Heart right ventricle (tissue), 16 donors: ENCODE measurements around the gene SLC22A2. TPM values are rescaled to one million over a fixed set of nuclear protein-coding genes. Genes with fewer than 3 reads are reported as not detected.
"Not testable (repeated sequence)": the region's sequence is repeated elsewhere in the genome, so short reads cannot be mapped to it uniquely, and the experiment has no call there.

Source experiments
- ATAC-seq, 8 donors: fragments of 200-7000 bp; cut with Tn5 transposase; one replicate each; pipeline ENCODE4 v1.9.1; 2020; ENCODE audit warnings: mild to moderate bottlenecking in 8 of 8, moderate library complexity in 8 of 8, moderate number of reproducible peaks in 1 of 8
- DNase-seq, 2 donors: peaks; one replicate each; pipeline ENCODE4 v3.0.0-alpha.2; 2020
- H3K27ac ChIP-seq, 10 donors: fragments of 200-600 bp; sonication (generic) in 2 of 10; one replicate each; pipeline versions ENCODE4 v1.5.0 to v1.8.0; 2020 to 2022; ENCODE audit warnings: mild to moderate bottlenecking in 3 of 10
- H3K27me3 ChIP-seq, 7 donors: fragments of 200-600 bp; one replicate each; pipeline ENCODE4 v1.8.0; 2021 to 2022; ENCODE audit warnings: mild to moderate bottlenecking in 2 of 7
- H3K36me3 ChIP-seq, 9 donors: fragments of 200-600 bp; sonication (generic) in 1 of 9; one replicate each; pipeline versions ENCODE4 v1.5.0 to v1.8.0; 2020 to 2022; ENCODE audit warnings: mild to moderate bottlenecking in 2 of 9
- H3K4me1 ChIP-seq, 9 donors: fragments of 200-600 bp; sonication (generic) in 1 of 9; one replicate each; pipeline versions ENCODE4 v1.5.0 to v1.8.0; 2020 to 2022; ENCODE audit warnings: mild to moderate bottlenecking in 4 of 9
- H3K4me3 ChIP-seq, 10 donors: fragments of 200-600 bp; sonication (generic) in 2 of 10; one replicate each; pipeline versions ENCODE4 v1.5.0 to v1.8.0; 2020 to 2022; ENCODE audit warnings: mild to moderate bottlenecking in 7 of 10, moderate library complexity in 2 of 10
- H3K9me3 ChIP-seq, 11 donors: fragments of 200-600 bp in 10 of 11; sonication (generic) in 2 of 11; one replicate each; pipeline versions ENCODE4 v1.5.0 to v1.8.0; 2013 to 2022; ENCODE audit warnings: mild to moderate bottlenecking in 2 of 11, control low read depth in 1 of 11, moderate library complexity in 1 of 11
- CTCF ChIP-seq, 9 donors: fragments of 200-600 bp; sonication (generic) in 2 of 9; IDR thresholded peaks; one replicate each; pipeline versions ENCODE4 v1.5.0 to v1.8.0; 2021 to 2022; ENCODE audit warnings: antibody characterized with exemption in 9 of 9, mild to moderate bottlenecking in 5 of 9, moderate library complexity in 1 of 9
- WGBS, 2 donors: extraction: QIAGEN DNeasy Blood & Tissue Kit; methylation state at CpG; one replicate each; pipeline ENCODE4 v1.1.7; 2013; ENCODE audit warnings: inconsistent platforms in 1 of 2; 5-methylcytosine and 5-hydroxymethylcytosine counted together
- intact Hi-C, 10 donors: fragments of 100-400 bp; cut with DNase I; formaldehyde crosslinking; loops; one replicate each; pipeline versions ENCODE4 v1.11.1 to v1.14.2; 2022
- polyA plus RNA-seq, 2 donors: library from polyadenylated mRNA; stranded (reverse); fragments of 200-250 nt; gene quantifications; one replicate each; pipeline ENCODE4 v1.2.3, GENCODE V29; 2013
- total RNA-seq, 10 donors: library from RNA; stranded (reverse); fragmentation: NEBNext Ultra II Directional in 3 of 10; extraction: Animal tissue kit (Norgen Biotek cat#: 25700) in 3 of 10; gene quantifications; one replicate each; pipeline versions ENCODE4 v1.2.1 to v1.2.4, GENCODE V29; 2021 to 2023
- donor health status: Arrhythmogenic right ventricular cardiomyopathy.
- donor health status: ischemic (EF 13 %, LVEDD 7.1; RV severe dilation, severe dysfunction).
- donor health status: healthy with polysubstance abuse.
- donor health status: DM: no; HTN: yes; CAD: no.
- donor health status: DM: no; HTN: no; CAD: no.
- donor health status: ischemic (EF 25% LVEDD 6.9; RV normal size, moderate dysfunction).
- donor health status: ischemic (EF 25% LVEDD 5.7; RV mildly dilated, moderate dysfunction).
- donor health status: healthy.
- donor health status: DM: yes; HTN: yes; CAD: no.
- donor health status: Ischemic cardiomyopathy.
- donor health status: ischemic (EF 35%, LVEDD 5.7; RV mildly dilated, moderate dysfunction).
- donor health status: nonischemic (EF 11% LVEDD 7.7; RV severe dilation, severe dysfunction).
- donor health status: DM: yes; HTN: yes; CAD: no.
- donor health status: PGD.
- donor health status: ischemic (EF 29% LVEDD 5.4; RV normal size, mild dysfunction).
- donor health status: nonischemic (EF 23%, LVEDD 6.1; RV moderate dilation, normal function).

SLC22A2 gene
- total and polyA plus RNA-seq, 12 donors = not detected

GRCh38 chr6:160240691-160241084 is 17.9 kb downstream of the SLC22A2 start:
- no peaks in the 10 kb centered on the region for H3K36me3 ChIP-seq
- intact Hi-C loops = no loop called here
- ATAC-seq (no peak), DNase-seq (no peak)
- no peaks in the 10 kb centered on the region for H3K4me1 ChIP-seq
- WGBS, 2 donors = 61 to 72% methylated on average over 1 of the region's 1 CpG
- peaks cover 0 to 16% (median 9%) of the 10 kb centered on the region in 11 donors for H3K9me3 ChIP-seq
- no peak overlapping the region for H3K27ac ChIP-seq
- no peaks in the 10 kb centered on the region for H3K27me3 ChIP-seq
- H3K4me3 ChIP-seq = no peak overlapping the region
- TF ChIP-seq CTCF (IDR thresholded peaks at IDR 0.05) = no peak

DNA sequence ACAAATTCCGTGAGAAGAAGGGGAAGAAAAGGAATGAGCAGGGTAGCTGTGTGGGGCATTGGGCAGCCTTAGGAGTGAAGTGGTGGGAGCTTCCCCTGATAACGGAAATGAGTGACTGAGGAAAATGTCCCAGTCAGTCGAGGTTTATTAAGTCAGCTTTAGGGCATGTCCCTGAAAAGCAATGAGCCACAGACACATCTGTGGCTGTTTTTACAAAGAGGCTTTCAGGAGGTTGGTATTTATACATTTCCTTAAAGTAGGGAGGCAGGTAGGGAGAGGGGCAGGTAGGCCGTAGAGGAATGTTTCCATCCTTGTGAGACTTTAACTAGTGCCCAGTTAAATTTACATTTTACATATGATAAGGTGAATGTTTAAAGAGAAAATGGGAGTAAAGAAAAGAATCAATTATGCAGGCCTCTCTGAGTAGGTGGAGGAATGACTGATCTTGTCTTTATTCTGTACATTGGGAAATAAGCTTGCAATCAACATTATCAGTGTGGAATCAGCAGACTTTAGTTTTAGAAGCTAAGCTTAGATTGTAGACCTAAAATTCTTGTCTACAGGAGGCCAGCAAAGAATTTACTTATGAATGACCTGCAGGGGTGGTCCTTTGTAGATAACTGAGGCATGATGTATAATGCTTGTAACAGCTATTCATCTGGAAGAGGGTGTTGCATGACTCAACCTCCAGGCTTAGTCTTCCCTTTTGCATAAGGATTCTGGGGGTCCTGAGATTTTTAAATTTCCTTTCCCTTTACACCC is 18.5 kb downstream of the SLC22A2 start:
- Histone ChIP-seq H3K36me3 (no peaks in the 10 kb centered on the region), H3K9me3 (peaks cover 0 to 19% (median 11%) of the 10 kb centered on the region in 11 donors), H3K27me3 (no peaks in the 10 kb centered on the region), H3K27ac (no peak overlapping the region), H3K4me3 (no peak overlapping the region), H3K4me1 (no peaks in the 10 kb centered on the region)
- intact Hi-C loops = no loop called here
- no peak for DNase-seq
- no peak for TF ChIP-seq CTCF (IDR thresholded peaks at IDR 0.05)
- WGBS, 2 donors = 59 to 74% methylated on average over 4 of the region's 4 CpGs
- ATAC-seq = no peak

DNA sequence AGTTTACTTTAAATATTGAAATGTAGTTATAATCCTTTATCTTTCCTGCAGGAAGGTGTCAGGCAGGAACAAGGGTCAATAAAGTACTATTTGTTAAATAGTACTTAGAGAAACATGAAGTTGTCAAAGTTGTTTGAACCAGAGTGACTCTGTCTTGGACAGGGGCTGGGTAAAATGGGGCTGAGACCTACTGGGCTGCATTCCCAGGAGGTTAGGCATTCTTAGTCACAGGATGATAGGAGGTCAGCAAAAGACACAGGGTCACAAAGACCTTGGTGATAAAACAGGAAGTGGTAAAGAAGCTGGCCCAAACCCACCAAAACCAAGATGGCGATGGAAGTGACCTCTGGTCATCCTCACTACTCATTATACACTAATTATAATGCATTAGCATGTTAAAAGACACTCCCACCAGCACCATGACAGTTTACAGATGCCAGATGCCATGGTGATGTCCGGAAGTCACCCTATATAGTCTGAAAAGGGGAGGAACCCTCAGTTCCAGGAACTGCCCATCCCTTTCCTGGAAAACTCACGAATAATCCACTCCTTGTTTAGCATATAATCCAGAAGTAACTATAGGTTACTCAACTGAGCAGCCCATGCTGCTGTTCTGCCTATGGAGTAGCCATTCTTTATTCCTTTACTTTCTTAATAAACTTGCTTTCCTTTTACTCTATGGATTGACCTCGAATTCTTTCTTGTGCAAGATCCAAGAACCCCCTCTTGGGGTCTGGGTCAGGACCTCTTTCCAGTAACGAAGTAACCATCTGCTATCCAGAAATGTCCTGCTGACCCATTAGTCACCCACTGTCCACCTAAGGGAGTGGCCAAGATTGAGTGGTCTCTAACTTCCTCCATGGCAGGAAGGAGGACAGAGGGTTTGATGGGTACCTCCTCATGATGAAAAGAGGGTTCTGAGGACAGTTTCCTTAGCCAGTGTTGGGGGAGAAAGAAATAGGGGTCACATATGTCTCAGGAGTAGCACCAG is 19.6 kb downstream of the SLC22A2 start:
- no peak overlapping the region for H3K4me3 ChIP-seq
- WGBS, 2 donors = 75% methylated on average over 5 of the region's 5 CpGs
- intact Hi-C loops = no loop called here
- no peak for DNase-seq
- no peak overlapping the region for H3K27ac ChIP-seq
- no peaks in the 10 kb centered on the region for H3K27me3 ChIP-seq
- H3K36me3 ChIP-seq = no peaks in the 10 kb centered on the region
- no peaks in the 10 kb centered on the region for H3K4me1 ChIP-seq
- TF ChIP-seq CTCF (IDR thresholded peaks at IDR 0.05) = no peak
- no peak for ATAC-seq
- peaks cover 0 to 19% (median 11%) of the 10 kb centered on the region in 11 donors for H3K9me3 ChIP-seq

- DNase-seq = no peak
- H3K4me3 ChIP-seq = no peak overlapping the region
- no peak for ATAC-seq
- H3K27ac ChIP-seq = no peak overlapping the region
- no peak for TF ChIP-seq CTCF (IDR thresholded peaks at IDR 0.05)
- no peaks in the 10 kb centered on the region for H3K27me3 ChIP-seq
- intact Hi-C loops = no loop called here
- no peaks in the 10 kb centered on the region for H3K4me1 ChIP-seq
- H3K36me3 ChIP-seq = no peaks in the 10 kb centered on the region
- whole genome bisulfite sequencing, 2 donors = 63 to 66% methylated on average over 2 of the region's 2 CpGs
- peaks cover 0 to 19% (median 11%) of the 10 kb centered on the region in 11 donors for H3K9me3 ChIP-seq
These were observed 20.3 kb downstream of the SLC22A2 start for GRCh38 chr6:160238278-160238711.

DNA sequence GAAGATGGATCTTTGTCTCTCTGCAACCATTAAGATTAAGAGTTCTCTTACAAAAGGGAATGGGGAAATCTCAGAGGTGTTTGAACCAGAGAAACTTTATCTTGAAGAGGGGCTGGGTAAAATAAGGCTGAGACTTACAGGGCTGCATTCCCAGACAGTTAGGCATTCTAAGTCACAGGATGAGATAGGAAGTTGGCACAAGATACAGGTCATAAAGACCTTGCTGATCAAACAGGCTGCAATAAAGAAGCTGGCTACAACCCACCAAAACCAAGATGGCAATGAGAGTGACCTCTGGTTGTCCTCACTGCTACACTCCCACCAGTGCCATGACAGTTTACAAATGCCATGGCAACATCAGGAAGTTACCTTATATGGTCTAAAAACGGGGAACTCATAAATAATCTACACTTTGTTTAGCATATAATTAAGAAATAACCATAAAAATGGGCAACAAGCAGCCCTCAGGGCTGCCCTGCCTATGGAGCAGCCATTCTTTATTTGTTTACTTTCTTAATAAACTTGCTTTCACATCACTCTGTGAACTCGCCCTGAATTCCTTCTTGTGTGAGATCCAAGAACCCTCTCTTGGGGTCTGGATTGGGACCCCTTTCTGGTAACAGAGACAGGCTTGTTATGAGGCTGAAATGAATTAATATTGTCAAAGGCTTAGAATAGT is 20.9 kb downstream of the SLC22A2 start:
- H3K4me1 ChIP-seq, H3K27me3 ChIP-seq, DNase-seq, H3K27ac ChIP-seq, ATAC-seq, H3K36me3 ChIP-seq, intact Hi-C loops, H3K4me3 ChIP-seq: not testable (repeated sequence)
- 55 to 68% methylated on average over 2 of the region's 2 CpGs for WGBS, 2 donors
- peaks cover 0 to 19% (median 11%) of the 10 kb centered on the region in 11 donors for H3K9me3 ChIP-seq

GRCh38 chr6:160236235-160236872 is 22.3 kb downstream of the SLC22A2 start:
- 59 to 65% methylated on average over 2 of the region's 2 CpGs for WGBS, 2 donors
- H3K36me3 ChIP-seq, intact Hi-C loops, ATAC-seq, DNase-seq, H3K27me3 ChIP-seq, H3K27ac ChIP-seq, H3K4me1 ChIP-seq, H3K4me3 ChIP-seq: not testable (repeated sequence)
- H3K9me3 ChIP-seq = peaks cover 0 to 19% (median 11%) of the 10 kb centered on the region in 11 donors
